H54 (cell line): Measurements from ENCODE around the gene FLYWCH2.
"Not testable (repeated sequence)": the region's sequence is repeated elsewhere in the genome, so short reads cannot be mapped to it uniquely, and the experiment has no call there.

Experiments
- DNase-seq: peaks from one replicate; pipeline ENCODE4 v3.0.0; 2011; ENCODE audit warnings: low spot score, mixed read lengths; ENCODE audit not compliant: insufficient read length
- FAIRE-seq: peaks from 3 replicates; lab custom pipeline; 2011; peaks lifted over from hg19 to GRCh38; lab: Jason Lieb, UNC
- POLR2A ChIP-seq: IDR thresholded peaks from 2 replicates; pipeline ENCODE4 v1.6.1; 2011; ENCODE audit warnings: low read depth, mild to moderate bottlenecking, low read length

FLYWCH2 gene

DNA sequence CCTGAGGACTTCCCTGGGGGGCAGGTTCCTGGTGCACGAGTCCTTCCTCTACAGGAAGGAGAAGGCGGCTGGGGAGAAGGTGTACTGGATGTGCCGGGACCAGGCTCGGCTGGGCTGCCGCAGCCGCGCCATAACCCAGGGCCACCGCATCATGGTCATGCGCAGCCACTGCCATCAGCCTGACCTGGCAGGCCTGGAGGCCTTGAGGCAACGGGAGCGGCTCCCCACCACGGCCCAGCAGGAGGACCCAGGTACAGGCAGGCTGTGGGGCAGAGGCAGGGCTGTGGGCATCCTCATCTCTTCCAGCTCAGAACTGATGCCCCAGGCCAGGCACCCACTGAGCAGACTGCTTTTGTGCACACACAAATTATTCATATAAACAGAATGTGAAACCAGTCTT, 55.2 kb downstream of the FLYWCH2 start:
- TF ChIP-seq POLR2A, result no peak
- DNase-seq (no peak), FAIRE-seq (no peak)

DNA sequence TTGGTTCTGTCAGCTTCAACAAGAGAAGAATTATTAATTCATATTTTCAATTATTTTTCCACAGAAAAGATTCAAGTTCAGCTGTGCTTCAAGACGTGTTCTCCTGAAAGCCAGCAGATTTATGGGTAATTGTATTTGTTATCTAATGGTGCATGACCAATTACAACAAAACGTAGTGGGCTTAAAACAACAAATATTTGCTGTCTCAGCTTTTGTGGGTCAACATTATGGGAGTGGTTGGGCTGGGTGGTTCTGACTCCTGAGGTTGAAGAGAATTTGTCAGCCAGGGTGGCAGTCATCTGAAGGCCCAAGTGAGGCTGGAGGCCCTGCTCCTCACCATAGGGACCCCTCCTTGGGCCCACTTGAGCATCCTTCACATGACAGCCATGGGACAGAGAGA, 57.0 kb downstream of the FLYWCH2 start:
- DNase-seq (no peak), FAIRE-seq (no peak)
- no peak for TF ChIP-seq POLR2A

DNA sequence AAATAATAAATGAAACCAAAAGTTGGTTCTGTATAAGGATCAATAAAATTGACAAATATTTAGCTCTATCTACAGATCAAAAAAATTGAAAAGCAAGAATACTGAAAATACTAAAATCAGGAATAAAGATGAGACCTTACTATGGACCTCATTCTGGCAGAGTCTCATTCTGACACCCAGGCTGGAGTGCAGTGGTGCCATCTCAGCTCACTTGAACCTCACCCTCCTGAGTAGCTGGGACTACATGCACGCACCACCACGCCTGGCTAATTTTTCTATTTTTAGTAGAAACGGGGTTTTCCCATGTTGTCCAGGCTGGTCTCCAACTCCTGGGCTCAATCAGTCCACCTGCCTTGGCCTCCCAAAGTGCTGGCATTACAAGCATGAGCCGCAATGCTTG, 59.0 kb downstream of the FLYWCH2 start:
- no peak for FAIRE-seq
- no peak for DNase-seq
- no peak for TF ChIP-seq POLR2A

DNA sequence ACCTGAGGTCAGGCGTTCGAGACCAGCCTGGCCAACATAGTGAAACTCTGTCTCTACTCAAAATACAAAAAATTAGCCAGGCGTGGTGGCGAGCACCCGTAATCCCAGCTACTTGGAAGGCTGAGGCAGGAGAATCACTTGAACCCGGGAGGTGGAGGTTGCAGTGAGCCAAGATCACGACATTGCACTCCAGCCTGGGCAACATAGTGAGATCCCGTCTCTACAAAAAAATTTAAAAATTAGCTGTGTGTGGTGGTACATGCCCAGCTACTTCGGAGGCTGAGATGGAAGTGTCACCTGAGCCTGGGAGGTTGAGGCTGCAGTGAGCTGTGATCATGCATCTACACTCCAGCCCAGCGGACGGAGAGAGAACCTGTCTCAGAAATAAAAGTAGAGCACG, 60.7 kb downstream of the FLYWCH2 start:
- FAIRE-seq, DNase-seq: not testable (repeated sequence)

DNA sequence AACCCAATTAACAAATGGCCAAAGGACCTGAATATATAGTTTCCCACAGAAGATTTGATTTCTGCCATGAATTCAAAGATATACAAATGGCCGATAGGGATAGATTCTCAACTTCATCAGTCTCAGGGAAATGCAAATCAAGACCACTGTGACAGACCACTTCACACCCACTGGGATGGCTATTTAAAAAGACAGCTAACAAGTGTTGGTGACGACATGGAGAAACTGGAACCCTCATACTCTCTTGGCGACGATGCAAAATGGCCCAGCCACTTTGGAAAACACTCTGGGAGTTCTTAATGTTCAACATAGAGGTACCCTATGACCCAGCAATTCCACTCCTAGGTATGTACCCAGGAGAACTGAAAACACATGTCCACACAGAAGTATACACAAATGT, 63.6 kb downstream of the FLYWCH2 start:
- FAIRE-seq (no peak), DNase-seq (no peak)
- no peak for TF ChIP-seq POLR2A
